HG03354 (cell line): ENCODE results near the gene EHD2.
"Not testable (repeated sequence)": the region's sequence is repeated elsewhere in the genome, so short reads cannot be mapped to it uniquely, and the experiment has no call there.

Experiments used
- ATAC-seq: cut with Tn5 transposase; IDR thresholded peaks from one replicate; pipeline ENCODE4 v1.9.1; 2021; ENCODE audit warnings: mild to moderate bottlenecking; ENCODE audit not compliant: unreplicated experiment, poor library complexity, severe bottlenecking

Gene EHD2

GRCh38 chr19:47707135-47707925, 5.9 kb upstream of the EHD2 start:
- no peak for ATAC-seq

GRCh38 chr19:47711652-47712242, 1.5 kb upstream of the EHD2 start:
- ATAC-seq, result no peak

- ATAC-seq, result no peak
Observed at GRCh38 chr19:47714339-47714738, 1.1 kb downstream of the EHD2 start.

- ATAC-seq, result not testable (repeated sequence)
Observed at GRCh38 chr19:47714855-47715254, 1.6 kb downstream of the EHD2 start.

GRCh38 chr19:47716270-47716937, 3.2 kb downstream of the EHD2 start:
- ATAC-seq, result no peak

GRCh38 chr19:47718415-47719046, 5.3 kb downstream of the EHD2 start:
- ATAC-seq, result not testable (repeated sequence)

- no peak for ATAC-seq
Observed at GRCh38 chr19:47719047-47719859, 6.0 kb downstream of the EHD2 start.

- no peak for ATAC-seq
Observed at GRCh38 chr19:47720669-47721422, 7.6 kb downstream of the EHD2 start.

- ATAC-seq, result no peak
Observed at GRCh38 chr19:47723581-47723940, 10.3 kb downstream of the EHD2 start.

- ATAC-seq, result no peak
Observed at GRCh38 chr19:47725759-47726401, 12.7 kb downstream of the EHD2 start.

- ATAC-seq, result no peak
Observed at GRCh38 chr19:47726467-47726866, 13.2 kb downstream of the EHD2 start.

- ATAC-seq, result not testable (repeated sequence)
Observed at GRCh38 chr19:47728295-47728694, 15.1 kb downstream of the EHD2 start.

- ATAC-seq, result no peak
Observed at GRCh38 chr19:47729468-47729798, 16.2 kb downstream of the EHD2 start.

GRCh38 chr19:47729799-47730520, 16.7 kb downstream of the EHD2 start:
- ATAC-seq, result no peak

GRCh38 chr19:47730521-47730889, 17.3 kb downstream of the EHD2 start:
- ATAC-seq, result no peak

GRCh38 chr19:47730910-47731309, 17.7 kb downstream of the EHD2 start:
- ATAC-seq, result no peak

GRCh38 chr19:47735131-47735530, 21.9 kb downstream of the EHD2 start:
- no peak for ATAC-seq

GRCh38 chr19:47740866-47741519, 27.8 kb downstream of the EHD2 start:
- no peak for ATAC-seq
